Measurements from ENCODE around the gene PRR12. TPM values are rescaled to one million over a fixed set of nuclear protein-coding genes. Genes with fewer than 3 reads are reported as not detected.

PRR12 gene
- total and polyA plus RNA-seq, 9 of the 15 experiments (the other 6 are each of a cell fraction or from before 2014, with no cell fraction given): 0.01 to 21.1 (median 0.98) TPM

DNA sequence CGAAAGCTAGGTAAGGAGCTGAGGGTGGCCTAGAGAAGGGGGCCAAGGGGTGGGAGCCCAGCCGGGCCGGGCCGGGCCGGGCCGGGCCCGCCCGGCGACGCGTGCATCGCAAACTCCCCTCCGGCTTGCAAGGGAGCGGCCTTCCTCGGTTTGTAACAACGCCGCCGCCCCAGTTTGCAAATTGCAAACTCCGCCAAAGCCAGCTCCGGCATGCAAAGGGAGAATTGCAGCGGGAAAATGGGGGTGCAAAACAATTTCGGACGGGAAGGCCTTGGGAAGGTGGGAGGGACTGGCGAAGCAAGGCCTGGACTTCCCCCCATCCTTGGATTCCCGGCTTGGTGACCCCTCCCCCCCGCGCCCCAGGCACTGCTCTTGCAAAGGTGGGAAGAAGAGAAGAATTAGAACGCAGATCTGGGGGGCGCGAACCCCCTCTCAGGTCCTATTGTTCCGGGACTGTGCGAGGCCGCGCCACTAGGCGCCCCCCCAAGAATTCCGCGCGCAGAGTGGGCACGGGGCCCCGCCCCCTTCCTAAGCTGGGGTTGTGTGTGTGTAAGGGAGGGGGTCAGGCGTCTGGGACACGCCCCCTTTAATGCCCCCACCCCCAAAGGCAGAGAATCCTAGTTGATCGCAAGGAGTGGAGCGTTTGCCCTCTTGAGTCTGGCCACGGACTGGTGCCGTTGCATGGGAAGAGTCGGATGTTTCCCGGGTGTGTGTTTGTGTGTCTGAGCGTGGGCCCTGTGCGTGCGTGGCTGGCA, 926 bp downstream of the PRR12 start (continued):
- TF ChIP-seq, protein P1, sequence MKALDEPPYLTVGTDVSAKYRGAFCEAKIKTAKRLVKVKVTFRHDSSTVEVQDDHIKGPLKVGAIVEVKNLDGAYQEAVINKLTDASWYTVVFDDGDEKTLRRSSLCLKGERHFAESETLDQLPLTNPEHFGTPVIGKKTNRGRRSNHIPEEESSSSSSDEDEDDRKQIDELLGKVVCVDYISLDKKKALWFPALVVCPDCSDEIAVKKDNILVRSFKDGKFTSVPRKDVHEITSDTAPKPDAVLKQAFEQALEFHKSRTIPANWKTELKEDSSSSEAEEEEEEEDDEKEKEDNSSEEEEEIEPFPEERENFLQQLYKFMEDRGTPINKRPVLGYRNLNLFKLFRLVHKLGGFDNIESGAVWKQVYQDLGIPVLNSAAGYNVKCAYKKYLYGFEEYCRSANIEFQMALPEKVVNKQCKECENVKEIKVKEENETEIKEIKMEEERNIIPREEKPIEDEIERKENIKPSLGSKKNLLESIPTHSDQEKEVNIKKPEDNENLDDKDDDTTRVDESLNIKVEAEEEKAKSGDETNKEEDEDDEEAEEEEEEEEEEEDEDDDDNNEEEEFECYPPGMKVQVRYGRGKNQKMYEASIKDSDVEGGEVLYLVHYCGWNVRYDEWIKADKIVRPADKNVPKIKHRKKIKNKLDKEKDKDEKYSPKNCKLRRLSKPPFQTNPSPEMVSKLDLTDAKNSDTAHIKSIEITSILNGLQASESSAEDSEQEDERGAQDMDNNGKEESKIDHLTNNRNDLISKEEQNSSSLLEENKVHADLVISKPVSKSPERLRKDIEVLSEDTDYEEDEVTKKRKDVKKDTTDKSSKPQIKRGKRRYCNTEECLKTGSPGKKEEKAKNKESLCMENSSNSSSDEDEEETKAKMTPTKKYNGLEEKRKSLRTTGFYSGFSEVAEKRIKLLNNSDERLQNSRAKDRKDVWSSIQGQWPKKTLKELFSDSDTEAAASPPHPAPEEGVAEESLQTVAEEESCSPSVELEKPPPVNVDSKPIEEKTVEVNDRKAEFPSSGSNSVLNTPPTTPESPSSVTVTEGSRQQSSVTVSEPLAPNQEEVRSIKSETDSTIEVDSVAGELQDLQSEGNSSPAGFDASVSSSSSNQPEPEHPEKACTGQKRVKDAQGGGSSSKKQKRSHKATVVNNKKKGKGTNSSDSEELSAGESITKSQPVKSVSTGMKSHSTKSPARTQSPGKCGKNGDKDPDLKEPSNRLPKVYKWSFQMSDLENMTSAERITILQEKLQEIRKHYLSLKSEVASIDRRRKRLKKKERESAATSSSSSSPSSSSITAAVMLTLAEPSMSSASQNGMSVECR (CRISPR knock-in tag; IDR thresholded peaks at IDR 0.05): peak; percentile 69
- TF ChIP-seq RAD21 (CRISPR knock-in tag; conservative IDR thresholded peaks at IDR 0.05 in 1 of 2, IDR thresholded peaks at IDR 0.05 in 1 of 2) (no peak), HDAC1 (IDR thresholded peaks at IDR 0.05) (peak in 1 of 2 experiments; percentile 7; a peak in 1 of 4 replicates), ATF7 (IDR thresholded peaks at IDR 0.05) (no peak; the same call in 1 of the 2 replicates), HNRNPLL (IDR thresholded peaks at IDR 0.05; ENCODE audit: low read depth, low read length, poor library complexity, severe bottlenecking) (no peak), ZNF668 (CRISPR knock-in tag; IDR thresholded peaks at IDR 0.05) (no peak), XRCC4 (IDR thresholded peaks at IDR 0.05; ENCODE audit: extremely low read depth, insufficient read depth, insufficient read length) (no peak), SAP30 (IDR thresholded peaks at IDR 0.05; ENCODE audit: borderline replicate concordance, insufficient read depth, low read depth, low read length, poor library complexity, severe bottlenecking) (peak; percentile 52), SMAD4 (CRISPR knock-in tag; conservative IDR thresholded peaks at IDR 0.05) (0 out of 2 replicates have a peak, but pooled peaks have one; percentile 51), ZNF431 (CRISPR knock-in tag; IDR thresholded peaks at IDR 0.05) (no peak), FUS (optimal IDR thresholded peaks at IDR 0.05; ENCODE audit: low read depth, low read length) (no peak), ZFX (CRISPR knock-in tag; IDR thresholded peaks at IDR 0.05) (peak; percentile 79)
- TF ChIP-seq, protein P2, sequence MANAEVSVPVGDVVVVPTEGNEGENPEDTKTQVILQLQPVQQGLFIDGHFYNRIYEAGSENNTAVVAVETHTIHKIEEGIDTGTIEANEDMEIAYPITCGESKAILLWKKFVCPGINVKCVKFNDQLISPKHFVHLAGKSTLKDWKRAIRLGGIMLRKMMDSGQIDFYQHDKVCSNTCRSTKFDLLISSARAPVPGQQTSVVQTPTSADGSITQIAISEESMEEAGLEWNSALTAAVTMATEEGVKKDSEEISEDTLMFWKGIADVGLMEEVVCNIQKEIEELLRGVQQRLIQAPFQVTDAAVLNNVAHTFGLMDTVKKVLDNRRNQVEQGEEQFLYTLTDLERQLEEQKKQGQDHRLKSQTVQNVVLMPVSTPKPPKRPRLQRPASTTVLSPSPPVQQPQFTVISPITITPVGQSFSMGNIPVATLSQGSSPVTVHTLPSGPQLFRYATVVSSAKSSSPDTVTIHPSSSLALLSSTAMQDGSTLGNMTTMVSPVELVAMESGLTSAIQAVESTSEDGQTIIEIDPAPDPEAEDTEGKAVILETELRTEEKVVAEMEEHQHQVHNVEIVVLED (CRISPR knock-in tag; IDR thresholded peaks at IDR 0.05): no peak
- TF ChIP-seq, protein P3, sequence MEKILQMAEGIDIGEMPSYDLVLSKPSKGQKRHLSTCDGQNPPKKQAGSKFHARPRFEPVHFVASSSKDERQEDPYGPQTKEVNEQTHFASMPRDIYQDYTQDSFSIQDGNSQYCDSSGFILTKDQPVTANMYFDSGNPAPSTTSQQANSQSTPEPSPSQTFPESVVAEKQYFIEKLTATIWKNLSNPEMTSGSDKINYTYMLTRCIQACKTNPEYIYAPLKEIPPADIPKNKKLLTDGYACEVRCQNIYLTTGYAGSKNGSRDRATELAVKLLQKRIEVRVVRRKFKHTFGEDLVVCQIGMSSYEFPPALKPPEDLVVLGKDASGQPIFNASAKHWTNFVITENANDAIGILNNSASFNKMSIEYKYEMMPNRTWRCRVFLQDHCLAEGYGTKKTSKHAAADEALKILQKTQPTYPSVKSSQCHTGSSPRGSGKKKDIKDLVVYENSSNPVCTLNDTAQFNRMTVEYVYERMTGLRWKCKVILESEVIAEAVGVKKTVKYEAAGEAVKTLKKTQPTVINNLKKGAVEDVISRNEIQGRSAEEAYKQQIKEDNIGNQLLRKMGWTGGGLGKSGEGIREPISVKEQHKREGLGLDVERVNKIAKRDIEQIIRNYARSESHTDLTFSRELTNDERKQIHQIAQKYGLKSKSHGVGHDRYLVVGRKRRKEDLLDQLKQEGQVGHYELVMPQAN (IDR thresholded peaks at IDR 0.05; ENCODE audit: borderline replicate concordance): 0 out of 2 replicates have a peak, but pooled peaks have one; percentile 24
- TF ChIP-seq, protein P4, sequence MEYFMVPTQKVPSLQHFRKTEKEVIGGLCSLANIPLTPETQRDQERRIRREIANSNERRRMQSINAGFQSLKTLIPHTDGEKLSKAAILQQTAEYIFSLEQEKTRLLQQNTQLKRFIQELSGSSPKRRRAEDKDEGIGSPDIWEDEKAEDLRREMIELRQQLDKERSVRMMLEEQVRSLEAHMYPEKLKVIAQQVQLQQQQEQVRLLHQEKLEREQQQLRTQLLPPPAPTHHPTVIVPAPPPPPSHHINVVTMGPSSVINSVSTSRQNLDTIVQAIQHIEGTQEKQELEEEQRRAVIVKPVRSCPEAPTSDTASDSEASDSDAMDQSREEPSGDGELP (CRISPR knock-in tag; IDR thresholded peaks at IDR 0.05; ENCODE audit: borderline replicate concordance): 0 out of 2 replicates have a peak, but pooled peaks have one; percentile 28

All from K562 (cell line).